ENCODE results near the gene HOXD3.

The HOXD3 gene

GRCh38 chr2:176177580-176178037 is 20.5 kb downstream of the HOXD3 start:
- no peak for DNase-seq (ENCODE audit: low read depth)

- no peak for DNase-seq (ENCODE audit: low read depth)
Measured at GRCh38 chr2:176178038-176178756, 21.1 kb downstream of the HOXD3 start.

- no peak for DNase-seq (ENCODE audit: low read depth)
Measured at GRCh38 chr2:176178757-176179295, 21.7 kb downstream of the HOXD3 start.

GRCh38 chr2:176181551-176181950 is 24.4 kb downstream of the HOXD3 start:
- no peak for DNase-seq (ENCODE audit: low read depth)

- no peak for DNase-seq (ENCODE audit: low read depth)
Measured at GRCh38 chr2:176182671-176183070, 25.6 kb downstream of the HOXD3 start.

- no peak for DNase-seq (ENCODE audit: low read depth)
Measured at GRCh38 chr2:176184749-176185148, 27.6 kb downstream of the HOXD3 start.

GRCh38 chr2:176186024-176186423 is 28.9 kb downstream of the HOXD3 start:
- no peak for DNase-seq (ENCODE audit: low read depth)

- no peak for DNase-seq (ENCODE audit: low read depth)
Measured at GRCh38 chr2:176187200-176187898, 30.2 kb downstream of the HOXD3 start.

GRCh38 chr2:176187899-176188773 is 31.0 kb downstream of the HOXD3 start, which contains the start of gene HOXD1:
Gene HOXD1, plus strand, starts transcription at chr2:176188668. Its CDS starts 134 bp downstream, at chr2:176188802.
- DNase-seq (ENCODE audit: low read depth), result no peak

GRCh38 chr2:176188774-176189680 is 31.9 kb downstream of the HOXD3 start:
- DNase-seq (ENCODE audit: low read depth), result no peak

GRCh38 chr2:176189681-176190641 is 32.9 kb downstream of the HOXD3 start:
- DNase-seq (ENCODE audit: low read depth), result no peak

GRCh38 chr2:176192351-176192750 is 35.2 kb downstream of the HOXD3 start:
- no peak for DNase-seq (ENCODE audit: low read depth)

GRCh38 chr2:176193048-176193447 is 35.9 kb downstream of the HOXD3 start:
- no peak for DNase-seq (ENCODE audit: low read depth)

- no peak for DNase-seq (ENCODE audit: low read depth)
Measured at GRCh38 chr2:176199902-176200301, 42.8 kb downstream of the HOXD3 start.

- DNase-seq (ENCODE audit: low read depth), result no peak
Measured at GRCh38 chr2:176200971-176201370, 43.9 kb downstream of the HOXD3 start.

GRCh38 chr2:176202491-176202890 is 45.4 kb downstream of the HOXD3 start:
- DNase-seq (ENCODE audit: low read depth), result no peak

GRCh38 chr2:176205126-176205525 is 48.0 kb downstream of the HOXD3 start:
- DNase-seq (ENCODE audit: low read depth), result no peak

GRCh38 chr2:176206136-176206535 is 49.0 kb downstream of the HOXD3 start:
- no peak for DNase-seq (ENCODE audit: low read depth)

- no peak for DNase-seq (ENCODE audit: low read depth)
Measured at GRCh38 chr2:176206682-176207081, 49.6 kb downstream of the HOXD3 start.

GRCh38 chr2:176211110-176211509 is 54.0 kb downstream of the HOXD3 start:
- DNase-seq (ENCODE audit: low read depth), result no peak
